DLD1 (cell line): ENCODE data around the gene PLCH1.

Source experiments
- in situ Hi-C: cut with HindIII; loops from 2 replicates; pipeline ENCODE4 v1.10.0; 2017; ENCODE audit warnings: low sequenced_read_pairs

PLCH1 gene

GRCh38 chr3:155747286-155747945, 2.5 kb upstream of the PLCH1 start:
- in situ Hi-C loops, result no loop called here

GRCh38 chr3:155746703-155747102, 1.8 kb upstream of the PLCH1 start:
- in situ Hi-C loops, result no loop called here

- in situ Hi-C loops, result no loop called here
Measured at GRCh38 chr3:155745795-155746550, 1.1 kb upstream of the PLCH1 start.

- in situ Hi-C loops, result no loop called here
Measured at GRCh38 chr3:155744010-155744625, 753 bp downstream of the PLCH1 start.

GRCh38 chr3:155743606-155744005, 1.3 kb downstream of the PLCH1 start:
- in situ Hi-C loops, result no loop called here

GRCh38 chr3:155742349-155742965, 2.4 kb downstream of the PLCH1 start:
- in situ Hi-C loops, result no loop called here

- in situ Hi-C loops, result no loop called here
Measured at GRCh38 chr3:155741603-155742002, 3.3 kb downstream of the PLCH1 start.

- in situ Hi-C loops, result no loop called here
Measured at GRCh38 chr3:155741101-155741500, 3.8 kb downstream of the PLCH1 start.

- in situ Hi-C loops, result no loop called here
Measured at GRCh38 chr3:155739154-155739553, 5.7 kb downstream of the PLCH1 start.

GRCh38 chr3:155738580-155739076, 6.2 kb downstream of the PLCH1 start:
- in situ Hi-C loops, result no loop called here

GRCh38 chr3:155737844-155738460, 6.9 kb downstream of the PLCH1 start:
- in situ Hi-C loops, result no loop called here

- in situ Hi-C loops, result no loop called here
Measured at GRCh38 chr3:155736381-155736780, 8.5 kb downstream of the PLCH1 start.

- in situ Hi-C loops, result no loop called here
Measured at GRCh38 chr3:155730843-155731242, 14.0 kb downstream of the PLCH1 start.

GRCh38 chr3:155727836-155728235, 17.0 kb downstream of the PLCH1 start:
- in situ Hi-C loops, result no loop called here

- in situ Hi-C loops, result no loop called here
Measured at GRCh38 chr3:155714295-155714718, 30.6 kb downstream of the PLCH1 start.

- in situ Hi-C loops, result no loop called here
Measured at GRCh38 chr3:155712008-155712407, 32.9 kb downstream of the PLCH1 start.

- in situ Hi-C loops, result loop anchor here (5.0 kb wide), 1 partner anchor 323 kb away; no protein-coding TSS in a partner anchor
Measured at GRCh38 chr3:155704771-155705559, 39.9 kb downstream of the PLCH1 start.

- in situ Hi-C loops, result no loop called here
Measured at GRCh38 chr3:155704061-155704460, 40.8 kb downstream of the PLCH1 start.

GRCh38 chr3:155702745-155703591, 41.9 kb downstream of the PLCH1 start:
- in situ Hi-C loops, result no loop called here
